DMS114 treated with DMSO at 0.1 percent for 48 hours (cell line): ENCODE measurements around the gene JSRP1.

Experiments
- DNase-seq: peaks from one replicate; lab custom pipeline; 2025; ENCODE audit not compliant: unreplicated experiment; lab: John Stamatoyannopoulos, UW

JSRP1 gene

GRCh38 chr19:2266183-2266993 lies 10.2 kb upstream of the JSRP1 start:
- no peak for DNase-seq

- no peak for DNase-seq
Observed at GRCh38 chr19:2261438-2262172, 5.4 kb upstream of the JSRP1 start.

GRCh38 chr19:2260341-2260805 lies 4.2 kb upstream of the JSRP1 start:
- no peak for DNase-seq

GRCh38 chr19:2259336-2259735 lies 3.1 kb upstream of the JSRP1 start:
- no peak for DNase-seq

- no peak for DNase-seq
Observed at GRCh38 chr19:2255112-2255845, 938 bp downstream of the JSRP1 start.

- no peak for DNase-seq
Observed at GRCh38 chr19:2254064-2254872, 1.9 kb downstream of the JSRP1 start.

- no peak for DNase-seq
Observed at GRCh38 chr19:2253106-2254063, 2.8 kb downstream of the JSRP1 start.

GRCh38 chr19:2252797-2253105 lies 3.5 kb downstream of the JSRP1 start:
- no peak for DNase-seq

GRCh38 chr19:2252055-2252796 lies 4.0 kb downstream of the JSRP1 start:
- DNase-seq, result no peak

- no peak for DNase-seq
Observed at GRCh38 chr19:2251106-2252054, 4.8 kb downstream of the JSRP1 start.

- DNase-seq, result no peak
Observed at GRCh38 chr19:2250766-2251105, 5.5 kb downstream of the JSRP1 start.

- no peak for DNase-seq
Observed at GRCh38 chr19:2249880-2250765, 6.1 kb downstream of the JSRP1 start.

- no peak for DNase-seq
Observed at GRCh38 chr19:2249010-2249866, 7.0 kb downstream of the JSRP1 start, which contains the start of gene AMH. Gene AMH (plus strand): TSS chr19:2249323. CDS start chr19:2249333, 10 bp downstream.

- DNase-seq, result no peak
Observed at GRCh38 chr19:2248136-2249009, 7.8 kb downstream of the JSRP1 start.

- DNase-seq, result no peak
Observed at GRCh38 chr19:2247433-2248101, 8.7 kb downstream of the JSRP1 start.
